GM21737 (cell line): Measurements from ENCODE around the gene COL5A1.

Source experiments
- ATAC-seq: cut with Tn5 transposase; IDR thresholded peaks from one replicate; pipeline ENCODE4 v1.9.1; 2021; ENCODE audit warnings: mild to moderate bottlenecking, moderate library complexity; ENCODE audit not compliant: unreplicated experiment

The COL5A1 gene

GRCh38 chr9:134759913-134760312 lies 118.3 kb downstream of the COL5A1 start:
- ATAC-seq: no peak

- no peak for ATAC-seq
These were observed 119.3 kb downstream of the COL5A1 start for GRCh38 chr9:134760750-134761420.

- ATAC-seq: no peak
These were observed 123.1 kb downstream of the COL5A1 start for GRCh38 chr9:134764473-134765269.

- ATAC-seq: no peak
These were observed 124.2 kb downstream of the COL5A1 start for GRCh38 chr9:134765785-134766184.

GRCh38 chr9:134766587-134766986 lies 125.0 kb downstream of the COL5A1 start:
- no peak for ATAC-seq

- ATAC-seq: no peak
These were observed 126.7 kb downstream of the COL5A1 start for GRCh38 chr9:134768332-134768708.

- no peak for ATAC-seq
These were observed 127.2 kb downstream of the COL5A1 start for GRCh38 chr9:134768709-134769351.

- no peak for ATAC-seq
These were observed 129.7 kb downstream of the COL5A1 start for GRCh38 chr9:134770972-134771971.

GRCh38 chr9:134772331-134772730 lies 130.7 kb downstream of the COL5A1 start:
- ATAC-seq: no peak

GRCh38 chr9:134773842-134774241 lies 132.2 kb downstream of the COL5A1 start:
- no peak for ATAC-seq

GRCh38 chr9:134774410-134774809 lies 132.8 kb downstream of the COL5A1 start:
- no peak for ATAC-seq

GRCh38 chr9:134775081-134775951 lies 133.7 kb downstream of the COL5A1 start:
- no peak for ATAC-seq

- ATAC-seq: no peak
These were observed 134.6 kb downstream of the COL5A1 start for GRCh38 chr9:134776080-134776796.

- ATAC-seq: no peak
These were observed 135.6 kb downstream of the COL5A1 start for GRCh38 chr9:134777153-134777552.

GRCh38 chr9:134778156-134778555 lies 136.6 kb downstream of the COL5A1 start:
- no peak for ATAC-seq

GRCh38 chr9:134778841-134779411 lies 137.3 kb downstream of the COL5A1 start:
- no peak for ATAC-seq

GRCh38 chr9:134779640-134780039 lies 138.0 kb downstream of the COL5A1 start:
- no peak for ATAC-seq

GRCh38 chr9:134781591-134782302 lies 140.1 kb downstream of the COL5A1 start:
- ATAC-seq: no peak
